Measurements from ENCODE around the gene TOX2.

The TOX2 gene

DNA sequence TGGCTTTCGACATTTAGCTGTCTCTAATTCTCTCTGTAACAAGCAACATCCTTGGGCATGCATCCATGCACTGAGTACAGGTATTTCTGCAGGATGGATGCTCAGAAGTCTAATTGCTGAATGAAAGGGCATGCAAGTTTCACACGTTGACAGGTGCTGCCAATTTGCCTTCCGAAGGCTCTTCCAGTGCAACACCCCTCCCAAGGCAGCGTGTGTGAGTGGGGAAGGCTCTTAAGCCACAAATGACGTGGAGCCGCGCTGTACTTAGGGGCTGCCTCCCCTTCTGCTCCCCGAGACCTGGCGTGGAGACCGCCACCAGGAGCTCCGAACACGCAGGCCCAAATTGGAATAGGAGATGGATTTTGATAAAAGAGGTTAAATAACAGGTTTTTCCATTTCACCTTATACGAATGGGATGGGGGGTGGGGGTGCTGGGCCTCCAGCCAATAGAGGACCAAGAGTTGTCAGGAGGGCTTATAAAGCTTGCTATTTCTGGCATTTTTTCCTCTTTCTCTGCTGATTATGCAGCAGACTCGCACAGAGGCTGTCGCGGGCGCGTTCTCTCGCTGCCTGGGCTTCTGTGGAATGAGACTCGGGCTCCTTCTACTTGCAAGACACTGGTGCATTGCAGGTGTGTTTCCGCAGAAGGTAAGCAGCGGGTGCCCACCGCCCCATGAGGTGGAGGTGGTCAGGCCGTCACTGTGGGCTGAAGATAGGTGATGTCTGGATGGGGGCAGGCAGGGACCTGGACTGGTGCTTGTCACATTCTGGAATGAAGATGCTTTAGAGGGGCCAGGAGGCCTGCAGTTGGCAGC, 30.9 kb downstream of the TOX2 start:
- no peak for DNase-seq (ENCODE audit: extremely low spot score)
- TF ChIP-seq SUZ12 (IDR thresholded peaks at IDR 0.05) (no peak), NFRKB (IDR thresholded peaks at IDR 0.05) (no peak), ELF4 (IDR thresholded peaks at IDR 0.05) (no peak), FOXK2 (IDR thresholded peaks at IDR 0.05) (no peak), SP1 (IDR thresholded peaks at IDR 0.05) (no peak), L3MBTL2 (conservative IDR thresholded peaks at IDR 0.05) (no peak), ZNF384 (IDR thresholded peaks at IDR 0.05) (no peak)
- CTCF ChIA-PET: no interaction called here
- POLR2A ChIA-PET: no interaction called here

- no peak for TF ChIP-seq SP1 (IDR thresholded peaks at IDR 0.05)
- TF ChIP-seq BHLHE40 (IDR thresholded peaks at IDR 0.05; ENCODE audit: borderline replicate concordance): no peak
- no peak for TF ChIP-seq LEF1 (IDR thresholded peaks at IDR 0.05; ENCODE audit: borderline replicate concordance)
- no peak for TF ChIP-seq FOXM1 (IDR thresholded peaks at IDR 0.05; ENCODE audit: borderline replicate concordance)
- TF ChIP-seq L3MBTL2 (conservative IDR thresholded peaks at IDR 0.05): no peak
- TF ChIP-seq ELF4 (IDR thresholded peaks at IDR 0.05): no peak
- TF ChIP-seq SUZ12 (IDR thresholded peaks at IDR 0.05): no peak
- no peak for TF ChIP-seq FOXA1 (IDR thresholded peaks at IDR 0.05)
- TF ChIP-seq HDGF (IDR thresholded peaks at IDR 0.05; ENCODE audit: borderline replicate concordance): no peak
- no peak for TF ChIP-seq CTBP1 (IDR thresholded peaks at IDR 0.05; ENCODE audit: borderline replicate concordance)
- TF ChIP-seq, protein P1, sequence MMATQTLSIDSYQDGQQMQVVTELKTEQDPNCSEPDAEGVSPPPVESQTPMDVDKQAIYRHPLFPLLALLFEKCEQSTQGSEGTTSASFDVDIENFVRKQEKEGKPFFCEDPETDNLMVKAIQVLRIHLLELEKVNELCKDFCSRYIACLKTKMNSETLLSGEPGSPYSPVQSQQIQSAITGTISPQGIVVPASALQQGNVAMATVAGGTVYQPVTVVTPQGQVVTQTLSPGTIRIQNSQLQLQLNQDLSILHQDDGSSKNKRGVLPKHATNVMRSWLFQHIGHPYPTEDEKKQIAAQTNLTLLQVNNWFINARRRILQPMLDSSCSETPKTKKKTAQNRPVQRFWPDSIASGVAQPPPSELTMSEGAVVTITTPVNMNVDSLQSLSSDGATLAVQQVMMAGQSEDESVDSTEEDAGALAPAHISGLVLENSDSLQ (IDR thresholded peaks at IDR 0.05): no peak
- TF ChIP-seq TARDBP (IDR thresholded peaks at IDR 0.05): no peak
- TF ChIP-seq NFRKB (IDR thresholded peaks at IDR 0.05): no peak
- POLR2A ChIA-PET: no interaction called here
These were observed 31.5 kb downstream of the TOX2 start for GRCh38 chr20:43946206-43946491.

DNA sequence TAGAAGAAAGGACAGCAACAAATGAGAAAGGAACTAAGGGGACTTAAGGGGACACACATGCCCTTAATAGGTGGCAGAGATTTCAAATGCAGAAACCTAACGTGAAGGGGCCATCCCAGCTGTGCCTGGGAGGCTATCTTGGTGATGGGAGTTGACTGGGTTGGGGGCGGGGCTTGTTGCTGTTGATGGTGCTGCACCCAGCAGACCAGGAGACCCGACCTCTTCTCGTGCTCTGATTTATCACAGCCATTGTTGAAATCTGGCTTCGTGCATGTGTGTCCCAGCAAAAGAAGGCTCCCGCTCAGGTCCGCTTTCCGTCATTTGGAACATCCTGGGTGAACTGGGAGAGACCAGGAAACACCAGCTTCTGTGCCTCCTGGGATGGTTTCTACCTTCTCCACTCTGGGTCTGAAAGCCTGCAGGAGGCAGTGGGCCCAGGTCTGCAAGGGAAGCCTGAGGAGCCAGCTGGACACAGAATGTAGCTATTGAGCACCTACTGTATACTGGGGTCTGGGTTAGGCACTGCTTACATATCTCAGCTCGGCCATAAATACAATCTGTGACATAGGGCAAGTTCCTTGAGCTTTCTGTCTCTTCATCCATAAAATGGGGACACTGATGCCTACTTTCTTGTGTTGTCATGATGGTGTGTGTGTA, 32.1 kb downstream of the TOX2 start:
- ChIA-PET CTCF (no interaction called here), POLR2A (no interaction called here)
- TF ChIP-seq FOXA1 (IDR thresholded peaks at IDR 0.05): no peak
- TF ChIP-seq TARDBP (IDR thresholded peaks at IDR 0.05): no peak
- no peak for TF ChIP-seq FOXK2 (IDR thresholded peaks at IDR 0.05)
- DNase-seq (ENCODE audit: extremely low spot score): no peak

More at GRCh38 chr20:43946206-43946491, 31.5 kb downstream of the TOX2 start:
- DNase-seq (ENCODE audit: extremely low spot score): no peak
- CTCF ChIA-PET: no interaction called here

DNA sequence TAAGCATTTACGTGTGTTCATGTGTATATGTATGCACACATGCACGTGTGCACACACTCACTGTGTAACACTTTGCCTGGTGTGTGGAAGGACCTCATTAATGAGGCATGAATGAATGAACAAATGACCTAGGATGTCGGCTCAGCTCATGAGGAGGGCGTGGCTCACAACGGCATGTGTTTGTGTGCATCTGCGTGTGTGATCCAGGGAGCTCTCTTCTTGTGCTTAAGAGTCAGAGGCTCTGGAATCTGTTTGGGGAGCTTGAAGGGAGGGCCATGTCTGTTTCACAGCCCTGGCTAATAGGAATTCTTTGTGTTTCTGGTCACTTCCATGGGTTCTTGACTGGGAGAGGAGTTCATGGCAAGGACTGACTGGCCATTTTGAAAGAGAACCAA, 32.7 kb downstream of the TOX2 start:
- ChIA-PET POLR2A (no interaction called here), CTCF (no interaction called here)
- no peak for TF ChIP-seq FOXK2 (IDR thresholded peaks at IDR 0.05)
- no peak for TF ChIP-seq TARDBP (IDR thresholded peaks at IDR 0.05)
- no peak for TF ChIP-seq NFRKB (IDR thresholded peaks at IDR 0.05)
- no peak for TF ChIP-seq SP1 (IDR thresholded peaks at IDR 0.05)
- no peak for TF ChIP-seq L3MBTL2 (conservative IDR thresholded peaks at IDR 0.05)
- no peak for TF ChIP-seq FOXA1 (IDR thresholded peaks at IDR 0.05)
- no peak for TF ChIP-seq HDGF (IDR thresholded peaks at IDR 0.05; ENCODE audit: borderline replicate concordance)
- no peak for TF ChIP-seq ARNT (IDR thresholded peaks at IDR 0.05)
- TF ChIP-seq, protein P1 (IDR thresholded peaks at IDR 0.05): no peak
- no peak for TF ChIP-seq CTBP1 (IDR thresholded peaks at IDR 0.05; ENCODE audit: borderline replicate concordance)
- no peak for TF ChIP-seq BHLHE40 (IDR thresholded peaks at IDR 0.05; ENCODE audit: borderline replicate concordance)
- no peak for TF ChIP-seq SUZ12 (IDR thresholded peaks at IDR 0.05)
- no peak for TF ChIP-seq ZNF384 (IDR thresholded peaks at IDR 0.05)
- DNase-seq (ENCODE audit: extremely low spot score): no peak

DNA sequence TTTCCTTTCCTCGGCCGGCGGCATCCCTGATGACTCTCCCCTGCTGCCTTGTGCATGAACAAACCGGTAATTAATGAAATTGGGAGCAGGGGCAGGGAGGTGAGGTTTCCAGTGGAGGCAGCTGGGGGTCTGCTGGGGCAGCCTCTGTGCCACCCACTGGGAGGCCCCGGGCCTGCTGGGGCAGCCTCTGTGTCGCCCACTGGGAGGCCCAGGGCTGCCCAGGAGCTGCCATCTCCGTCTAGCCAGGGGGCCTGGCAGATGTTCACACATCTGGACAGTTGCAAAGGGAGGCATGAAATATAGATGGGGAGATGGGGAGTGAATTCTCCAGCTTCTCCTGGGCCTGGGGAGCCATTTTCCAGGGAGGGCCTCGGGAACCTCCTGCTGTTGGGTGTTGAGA, 33.8 kb downstream of the TOX2 start:
- DNase-seq (ENCODE audit: extremely low spot score): no peak
- no peak for TF ChIP-seq CTBP1 (IDR thresholded peaks at IDR 0.05; ENCODE audit: borderline replicate concordance)
- no peak for TF ChIP-seq HDGF (IDR thresholded peaks at IDR 0.05; ENCODE audit: borderline replicate concordance)
- no peak for TF ChIP-seq ELF4 (IDR thresholded peaks at IDR 0.05)
- no peak for TF ChIP-seq FOXM1 (IDR thresholded peaks at IDR 0.05; ENCODE audit: borderline replicate concordance)
- no peak for TF ChIP-seq LEF1 (IDR thresholded peaks at IDR 0.05; ENCODE audit: borderline replicate concordance)
- no peak for TF ChIP-seq FOXK2 (IDR thresholded peaks at IDR 0.05)
- TF ChIP-seq FOXA1 (IDR thresholded peaks at IDR 0.05): no peak
- no peak for TF ChIP-seq BHLHE40 (IDR thresholded peaks at IDR 0.05; ENCODE audit: borderline replicate concordance)
- no peak for TF ChIP-seq NFRKB (IDR thresholded peaks at IDR 0.05)
- TF ChIP-seq ARNT (IDR thresholded peaks at IDR 0.05): no peak
- no peak for TF ChIP-seq L3MBTL2 (conservative IDR thresholded peaks at IDR 0.05)
- no peak for TF ChIP-seq SUZ12 (IDR thresholded peaks at IDR 0.05)
- TF ChIP-seq, protein P1 (IDR thresholded peaks at IDR 0.05): no peak
- TF ChIP-seq SP1 (IDR thresholded peaks at IDR 0.05): no peak
- no peak for TF ChIP-seq ZNF384 (IDR thresholded peaks at IDR 0.05)
- ChIA-PET POLR2A (no interaction called here), CTCF (no interaction called here)

DNA sequence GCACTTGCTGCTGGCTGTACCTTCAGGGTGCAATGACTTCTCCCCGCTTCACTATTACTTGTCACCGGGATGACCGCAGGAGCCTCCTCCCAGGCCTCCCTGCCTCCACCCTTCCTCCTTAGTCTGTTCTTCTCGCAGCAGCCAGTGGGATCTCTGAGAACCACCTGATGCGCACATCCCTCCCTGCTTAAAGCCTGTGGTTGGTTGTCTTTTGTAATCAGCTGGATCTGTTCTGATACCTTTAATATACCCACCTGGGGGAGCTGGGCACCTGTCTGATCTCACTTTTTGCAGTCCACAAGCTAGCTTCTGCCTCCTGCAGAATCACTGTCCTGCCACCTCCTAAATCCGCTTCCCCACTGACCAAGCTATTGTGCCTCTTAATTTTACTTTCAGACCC, 34.6 kb downstream of the TOX2 start:
- ChIA-PET CTCF (interaction anchor here (0.6 kb wide), 1 partner anchor 30 kb away, joined by 3 read pairs; no protein-coding TSS in a partner anchor), POLR2A (no interaction called here)
- DNase-seq (ENCODE audit: extremely low spot score): no peak
- TF ChIP-seq FOXK2 (IDR thresholded peaks at IDR 0.05) (no peak), LEF1 (IDR thresholded peaks at IDR 0.05; ENCODE audit: borderline replicate concordance) (no peak)
